Mesenchymal stem cell (in vitro differentiated cells and primary cell): ENCODE results near the gene FADS1.

ENCODE experiments used
- DNase-seq: peaks from one replicate; pipeline ENCODE4 v3.0.0-alpha.2; 2013
- H2AFZ ChIP-seq: one replicate; pipeline ENCODE4 v1.6.1; 2013; ENCODE audit warnings: low read depth, mild to moderate bottlenecking, control low read depth, inconsistent platforms, low read length, moderate library complexity
- H2AK5ac ChIP-seq: 2 replicates; pipeline ENCODE4 v1.6.1; 2013; ENCODE audit warnings: low read length, moderate library complexity, mild to moderate bottlenecking, inconsistent platforms; ENCODE audit not compliant: severe bottlenecking
- H2BK120ac ChIP-seq: one replicate; pipeline ENCODE4 v1.6.1; 2013; ENCODE audit warnings: low read depth, mild to moderate bottlenecking, inconsistent platforms, low read length, moderate library complexity
- H2BK12ac ChIP-seq, 2 experiments: one replicate each; pipeline ENCODE4 v1.6.1; 2013; ENCODE audit warnings: inconsistent platforms in 2 of 2, low read length in 2 of 2, mild to moderate bottlenecking in 2 of 2, moderate library complexity in 2 of 2, control low read depth in 1 of 2
- H2BK15ac ChIP-seq: one replicate; pipeline ENCODE4 v1.6.1; 2013; ENCODE audit warnings: mild to moderate bottlenecking, low read depth, inconsistent platforms; ENCODE audit not compliant: poor library complexity, severe bottlenecking
- H2BK5ac ChIP-seq: 2 replicates; pipeline ENCODE4 v1.6.1; 2013; ENCODE audit warnings: low read depth, mild to moderate bottlenecking, low read length, control low read depth, inconsistent platforms; ENCODE audit not compliant: poor library complexity, severe bottlenecking
- H3K14ac ChIP-seq, 2 experiments: one replicate each; pipeline ENCODE4 v1.6.1; 2013; ENCODE audit warnings: inconsistent platforms in 2 of 2, low read length in 2 of 2, control low read depth in 1 of 2, mild to moderate bottlenecking in 1 of 2, moderate library complexity in 1 of 2
- H3K18ac ChIP-seq, 2 experiments: one replicate each; pipeline ENCODE4 v1.6.1; 2013; ENCODE audit warnings: inconsistent platforms in 2 of 2, low read length in 2 of 2, control low read depth in 1 of 2, low read depth in 1 of 2, mild to moderate bottlenecking in 1 of 2
- H3K23ac ChIP-seq, 2 experiments: one replicate each; pipeline ENCODE4 v1.6.1; 2013; ENCODE audit warnings: inconsistent platforms in 2 of 2, low read length in 2 of 2, mild to moderate bottlenecking in 2 of 2, moderate library complexity in 2 of 2, control low read depth in 1 of 2
- H3K27ac ChIP-seq: 2 replicates; pipeline ENCODE4 v1.5.1; 2013; ENCODE audit warnings: mild to moderate bottlenecking, moderate library complexity, low read length, control low read depth, inconsistent platforms; ENCODE audit not compliant: poor library complexity, severe bottlenecking
- H3K27me3 ChIP-seq, 2 experiments: 2 replicates each; pipeline versions ENCODE4 v1.6.1 to v1.7.0; 2013; ENCODE audit warnings: low read length in 2 of 2, mild to moderate bottlenecking in 2 of 2, moderate library complexity in 2 of 2, control low read depth in 1 of 2, inconsistent platforms in 1 of 2; ENCODE audit not compliant: control insufficient read depth in 1 of 2, insufficient read depth in 1 of 2
- H3K36me3 ChIP-seq, 2 experiments: 2 replicates each; pipeline versions ENCODE4 v1.6.1 to v1.7.0; 2013; ENCODE audit warnings: low read length in 2 of 2, control low read depth in 1 of 2, inconsistent platforms in 1 of 2, low read depth in 1 of 2, mild to moderate bottlenecking in 1 of 2; ENCODE audit not compliant: insufficient read depth in 2 of 2, control insufficient read depth in 1 of 2
- H3K4ac ChIP-seq, 2 experiments: one replicate each; pipeline ENCODE4 v1.6.1; 2013; ENCODE audit warnings: inconsistent platforms in 2 of 2, low read length in 2 of 2, mild to moderate bottlenecking in 2 of 2, moderate library complexity in 2 of 2, control low read depth in 1 of 2, low read depth in 1 of 2
- H3K4me1 ChIP-seq: 2 replicates; pipeline ENCODE4 v1.6.1; 2013; ENCODE audit warnings: low read depth, low read length, control low read depth; ENCODE audit not compliant: control insufficient read depth, insufficient read depth
- H3K4me2 ChIP-seq: 2 replicates; pipeline ENCODE4 v1.6.1; 2013; ENCODE audit warnings: low read length, mild to moderate bottlenecking, inconsistent platforms; ENCODE audit not compliant: poor library complexity, severe bottlenecking
- H3K4me3 ChIP-seq, 2 experiments: 2 replicates each; pipeline versions ENCODE4 v1.5.1 to v1.7.0; 2013; ENCODE audit warnings: low read length in 2 of 2, mild to moderate bottlenecking in 2 of 2, control low read depth in 1 of 2, low read depth in 1 of 2; ENCODE audit not compliant: insufficient read depth in 1 of 2
- H3K79me1 ChIP-seq: replicated peaks from 2 replicates; pipeline ENCODE4 v1.6.1; 2013; ENCODE audit warnings: mild to moderate bottlenecking, control low read depth, low read length, inconsistent platforms; ENCODE audit not compliant: poor library complexity, severe bottlenecking
- H3K9ac ChIP-seq: 2 replicates; pipeline ENCODE4 v1.7.0; 2013; ENCODE audit warnings: mild to moderate bottlenecking, low read length, moderate library complexity
- H3K9me3 ChIP-seq: 2 replicates; pipeline ENCODE4 v1.7.0; 2013; ENCODE audit warnings: mild to moderate bottlenecking, low read length; ENCODE audit not compliant: control insufficient read depth
- H4K8ac ChIP-seq: one replicate; pipeline ENCODE4 v1.6.1; 2013; ENCODE audit warnings: inconsistent platforms, mild to moderate bottlenecking, low read length, moderate library complexity
- H4K91ac ChIP-seq: one replicate; pipeline ENCODE4 v1.6.1; 2013; ENCODE audit warnings: mild to moderate bottlenecking, low read length, inconsistent platforms
- WGBS: methylation state at CpG from one replicate; pipeline ENCODE4 v1.1.7; 2013; ENCODE audit warnings: mixed read lengths; 5-methylcytosine and 5-hydroxymethylcytosine counted together

Gene FADS1

DNA sequence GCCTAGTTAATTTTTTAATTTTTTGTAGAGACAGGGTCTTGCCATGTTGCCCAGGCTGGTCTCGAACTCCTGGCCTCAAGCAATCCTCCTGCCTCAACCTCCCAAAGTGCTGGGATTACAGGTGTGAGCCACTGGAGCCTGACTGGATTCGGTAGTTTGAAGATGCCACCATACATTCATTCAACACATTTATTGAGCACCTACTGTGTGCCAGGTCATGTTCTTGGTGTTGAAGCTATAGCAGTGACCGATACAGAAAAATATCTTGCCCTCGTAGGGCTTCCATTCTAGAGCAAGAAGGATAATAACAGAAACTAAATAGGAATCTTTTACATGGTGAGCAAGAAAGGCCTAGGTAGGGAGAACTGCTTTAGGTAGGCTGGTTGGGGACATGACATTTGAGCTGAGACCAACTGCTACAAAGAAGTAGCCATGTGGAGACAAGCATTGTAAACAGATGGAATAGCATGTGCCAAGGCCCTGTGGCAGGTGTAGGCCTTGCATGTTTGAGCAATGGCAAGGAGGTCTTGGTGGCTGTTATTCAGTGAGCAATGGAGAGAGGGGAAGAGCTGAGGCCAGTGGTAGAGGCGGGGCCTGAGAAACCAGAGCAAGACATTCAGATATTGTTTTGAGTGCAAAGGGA lies 66.1 kb downstream of the FADS1 start:
- H2BK12ac ChIP-seq = no peak overlapping the region
- no peak overlapping the region for H2AFZ ChIP-seq
- peaks cover 14% of the 10 kb centered on the region for H3K79me1 ChIP-seq
- H3K36me3 ChIP-seq = no peaks in the 10 kb centered on the region
- no peak overlapping the region for H3K4ac ChIP-seq
- no peak overlapping the region for H2BK15ac ChIP-seq
- no peak overlapping the region for H2BK5ac ChIP-seq
- H2BK120ac ChIP-seq = no peak overlapping the region
- H3K4me2 ChIP-seq = no peak overlapping the region
- no peak overlapping the region for H2AK5ac ChIP-seq
- 98% methylated on average over 5 of the region's 5 CpGs for WGBS
- no peak for DNase-seq
- no peak overlapping the region for H3K14ac ChIP-seq
- H4K91ac ChIP-seq = no peak overlapping the region
- H3K27ac ChIP-seq = no peak overlapping the region
- no peak overlapping the region for H3K23ac ChIP-seq
- H3K4me3 ChIP-seq = no peak overlapping the region
- H3K9ac ChIP-seq = no peak overlapping the region
- no peak overlapping the region for H4K8ac ChIP-seq
- H3K9me3 ChIP-seq = no peaks in the 10 kb centered on the region
- peaks cover 0 to 42% of the 10 kb centered on the region in 2 experiments for H3K27me3 ChIP-seq
- peaks cover 55% of the 10 kb centered on the region for H3K4me1 ChIP-seq
- H3K18ac ChIP-seq = no peak overlapping the region
